GM13976 (cell line): Measurements from ENCODE around the gene GCSH.

ENCODE experiments used
- DNase-seq: peaks from one replicate; pipeline ENCODE4 v3.0.0; 2012; ENCODE audit warnings: low spot score
- in situ Hi-C: fragments of 300-500 bp; cut with MboI; formaldehyde crosslinking; loops from one replicate; pipeline ENCODE4 v1.12.0; 2022; ENCODE audit warnings: low sequenced_read_pairs, mixed read lengths, inconsistent platforms; ENCODE audit not compliant: unreplicated experiment
- TF ChIP-seq, protein P1 (sequence below): IDR thresholded peaks from 2 replicates; pipeline ENCODE4 v1.5.1; 2012; ENCODE audit warnings: borderline replicate concordance, mild to moderate bottlenecking; ENCODE audit not compliant: insufficient read depth; ENCODE audit errors: extremely low read depth, missing control alignments, control extremely low read depth

The GCSH gene

DNA sequence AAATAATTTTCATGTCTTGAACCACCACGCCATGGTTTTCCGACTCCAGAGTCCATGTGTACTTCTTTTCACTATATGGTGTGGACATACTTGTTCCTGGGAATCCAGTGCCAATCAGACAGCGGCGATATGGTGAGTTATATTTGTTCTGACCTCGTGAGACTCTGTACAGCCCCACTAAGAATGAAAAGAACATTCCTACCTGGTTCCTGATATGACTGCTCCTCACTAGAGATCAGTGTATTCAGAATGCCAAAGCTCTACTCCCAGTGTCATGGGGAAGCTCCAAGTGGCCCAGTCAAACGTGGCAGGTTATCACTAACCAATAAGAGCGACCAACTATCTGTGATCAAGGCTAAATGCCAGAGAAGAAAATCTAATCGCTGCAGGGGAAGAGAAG, 25.2 kb downstream of the GCSH start:
- TF ChIP-seq, protein P1, sequence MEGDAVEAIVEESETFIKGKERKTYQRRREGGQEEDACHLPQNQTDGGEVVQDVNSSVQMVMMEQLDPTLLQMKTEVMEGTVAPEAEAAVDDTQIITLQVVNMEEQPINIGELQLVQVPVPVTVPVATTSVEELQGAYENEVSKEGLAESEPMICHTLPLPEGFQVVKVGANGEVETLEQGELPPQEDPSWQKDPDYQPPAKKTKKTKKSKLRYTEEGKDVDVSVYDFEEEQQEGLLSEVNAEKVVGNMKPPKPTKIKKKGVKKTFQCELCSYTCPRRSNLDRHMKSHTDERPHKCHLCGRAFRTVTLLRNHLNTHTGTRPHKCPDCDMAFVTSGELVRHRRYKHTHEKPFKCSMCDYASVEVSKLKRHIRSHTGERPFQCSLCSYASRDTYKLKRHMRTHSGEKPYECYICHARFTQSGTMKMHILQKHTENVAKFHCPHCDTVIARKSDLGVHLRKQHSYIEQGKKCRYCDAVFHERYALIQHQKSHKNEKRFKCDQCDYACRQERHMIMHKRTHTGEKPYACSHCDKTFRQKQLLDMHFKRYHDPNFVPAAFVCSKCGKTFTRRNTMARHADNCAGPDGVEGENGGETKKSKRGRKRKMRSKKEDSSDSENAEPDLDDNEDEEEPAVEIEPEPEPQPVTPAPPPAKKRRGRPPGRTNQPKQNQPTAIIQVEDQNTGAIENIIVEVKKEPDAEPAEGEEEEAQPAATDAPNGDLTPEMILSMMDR = no peak
- no peak for DNase-seq
- in situ Hi-C loops = no loop called here

DNA sequence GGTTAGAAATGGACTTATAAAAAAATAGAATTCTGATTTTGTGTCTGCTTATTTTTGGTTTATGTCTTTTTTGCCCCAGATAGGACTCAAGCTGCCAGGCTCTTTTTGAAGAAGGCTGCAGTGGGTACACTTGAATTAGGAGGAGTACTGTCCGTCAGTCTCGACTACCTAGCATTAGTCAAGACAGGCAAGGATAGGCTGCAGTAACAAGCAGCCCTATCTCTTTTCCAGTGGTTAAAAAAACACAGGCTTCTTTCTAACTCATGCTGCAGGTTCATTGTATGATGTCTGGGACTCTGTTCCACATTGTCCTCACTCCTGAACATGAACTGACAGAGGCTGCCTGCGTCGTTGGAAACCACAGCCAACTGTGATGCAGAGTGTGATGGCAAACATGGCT, 27.1 kb downstream of the GCSH start:
- DNase-seq = no peak
- TF ChIP-seq, protein P1 = no peak
- in situ Hi-C loops = no loop called here

DNA sequence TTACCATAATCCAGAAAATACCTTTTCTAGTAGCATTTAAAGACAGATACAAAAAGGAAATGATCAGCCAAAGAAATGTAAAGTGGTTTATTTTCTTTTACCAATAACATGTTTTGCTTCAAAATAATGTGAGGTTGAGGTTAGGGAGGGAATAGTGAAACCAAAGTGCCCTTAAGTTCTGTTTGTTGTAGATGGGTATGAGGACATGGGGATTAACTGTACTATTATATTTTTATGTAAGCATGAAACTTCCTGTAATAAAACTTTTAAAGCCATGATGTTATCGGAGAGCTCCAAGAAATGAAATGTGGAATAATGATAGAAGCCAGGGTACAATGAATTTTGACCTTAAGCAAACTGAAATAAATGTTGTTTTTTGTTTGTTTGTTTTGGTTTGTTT, 29.0 kb downstream of the GCSH start:
- in situ Hi-C loops = no loop called here
- TF ChIP-seq, protein P1 = no peak
- DNase-seq = no peak

DNA sequence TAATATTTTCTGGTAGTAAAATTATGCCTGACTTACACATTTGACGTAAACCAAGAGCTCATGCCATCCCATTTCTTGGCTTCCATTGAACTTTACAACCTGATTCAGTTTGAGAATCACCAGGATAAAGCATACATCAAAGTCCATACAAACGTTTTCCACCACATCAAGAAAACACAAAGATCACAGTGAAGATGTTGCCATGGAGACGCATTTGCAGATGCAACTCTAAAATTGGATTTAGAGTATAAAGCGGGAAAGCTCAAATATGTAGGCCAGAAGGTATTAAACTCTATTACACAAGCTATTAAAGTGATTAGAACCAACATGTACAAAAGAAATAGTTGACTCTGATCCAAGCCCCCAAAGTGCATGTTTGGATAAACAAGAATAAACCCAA, 29.5 kb downstream of the GCSH start:
- TF ChIP-seq, protein P1 = no peak
- in situ Hi-C loops = no loop called here
- DNase-seq = no peak

DNA sequence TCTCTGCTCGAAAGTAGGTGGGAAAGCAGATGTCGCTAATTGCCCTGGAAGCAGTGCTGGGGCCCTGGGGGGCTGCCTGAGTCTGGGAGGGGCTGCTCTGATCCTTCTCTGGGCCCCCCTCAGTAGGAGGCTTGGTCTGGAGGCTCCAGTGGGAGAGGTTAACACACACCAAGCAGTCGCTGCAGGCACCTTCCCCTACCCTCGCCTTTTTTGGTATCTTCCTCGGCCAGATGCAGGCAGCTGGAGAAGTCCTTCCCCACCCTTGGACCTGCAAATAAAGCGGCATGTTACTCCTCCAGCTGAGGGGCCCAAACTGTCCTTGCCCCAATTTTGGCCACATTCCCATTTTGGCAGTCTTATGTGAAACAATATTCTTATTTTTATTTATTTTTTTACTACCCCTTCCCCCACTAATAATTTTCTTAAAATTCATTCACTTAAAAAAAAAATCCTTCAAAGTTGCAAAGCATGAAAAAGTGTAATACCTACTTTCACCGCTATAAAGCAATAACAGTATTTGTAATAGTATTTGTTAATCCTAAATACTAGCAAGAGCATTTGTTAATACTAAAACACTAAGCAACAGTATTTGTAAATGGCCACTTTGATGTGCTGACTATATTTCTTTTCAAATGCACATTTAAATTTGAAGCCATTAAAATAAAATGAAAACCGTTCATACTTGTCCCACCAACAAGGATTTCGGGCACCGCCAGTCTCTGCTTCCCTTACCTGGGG, 34.2 kb downstream of the GCSH start:
- in situ Hi-C loops = no loop called here
- TF ChIP-seq, protein P1 = no peak
- no peak for DNase-seq

DNA sequence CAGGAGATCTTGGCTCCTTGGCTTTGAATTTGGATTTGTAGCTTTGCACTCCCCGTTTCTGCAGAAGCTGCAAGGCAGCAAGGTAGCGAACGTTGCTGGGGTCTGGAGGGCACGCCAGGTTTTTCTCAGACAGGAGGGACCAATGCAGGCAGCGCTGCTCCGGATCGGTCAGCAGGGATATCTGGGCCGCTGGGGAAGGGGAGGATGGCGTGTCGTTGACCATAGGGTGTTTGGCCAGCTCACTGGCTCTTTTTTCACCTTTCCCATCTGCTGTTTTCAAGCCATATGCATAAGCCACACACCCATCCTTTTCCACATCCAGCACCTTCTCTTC, 34.9 kb downstream of the GCSH start:
- in situ Hi-C loops = no loop called here
- DNase-seq = no peak
- TF ChIP-seq, protein P1 = no peak

DNA sequence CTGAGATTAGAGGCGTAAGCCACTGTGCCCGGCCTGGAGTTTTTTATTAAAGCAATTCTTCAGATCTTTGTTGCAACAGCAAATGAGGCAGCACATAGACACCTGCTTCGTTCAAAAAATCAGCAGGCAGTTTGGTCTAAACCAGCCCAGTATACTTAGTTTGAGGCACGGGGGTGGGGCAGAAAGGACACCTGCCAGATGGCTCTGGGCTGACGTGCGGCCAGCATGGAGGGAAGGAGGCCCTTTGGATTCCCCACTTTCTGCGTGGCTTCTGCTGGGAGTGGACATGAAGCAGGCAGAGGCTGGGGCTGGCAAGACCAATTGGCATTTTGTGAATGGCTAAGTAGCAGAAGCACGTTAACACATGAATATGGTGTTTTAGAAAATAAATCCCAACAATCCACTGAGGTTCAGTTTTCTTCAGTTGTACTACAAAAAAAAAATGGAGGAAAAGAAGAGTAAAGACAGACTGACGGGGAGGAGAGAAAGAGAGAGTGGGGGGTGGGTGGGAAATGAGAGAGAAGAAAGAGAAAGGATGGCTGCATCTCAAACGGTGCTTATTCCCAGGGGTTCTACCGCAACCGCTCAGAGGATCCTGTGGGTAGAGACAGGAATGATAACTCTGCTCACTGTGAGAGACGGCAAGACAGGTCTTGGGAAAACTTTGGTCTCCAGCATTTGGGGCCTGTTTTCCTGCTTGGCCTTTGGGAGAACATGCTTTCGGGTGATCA, 35.5 kb downstream of the GCSH start:
- in situ Hi-C loops = no loop called here
- DNase-seq = no peak
- TF ChIP-seq, protein P1 = no peak
